Activated CD4-positive, alpha-beta memory T cell treated with anti-CD3 and anti-CD28 coated beads for 36 hours (primary cell): Measurements from ENCODE around the gene RNU6-9. TPM values are rescaled to one million over a fixed set of nuclear protein-coding genes. Genes with fewer than 3 reads are reported as not detected.
"Not testable (repeated sequence)": the region's sequence is repeated elsewhere in the genome, so short reads cannot be mapped to it uniquely, and the experiment has no call there.

Experiments
- CTCF ChIA-PET: fragments of 350-600 bp; sonication (Branson Sonifier 250); formaldehyde crosslinking; loops from one replicate; lab custom pipeline; 2021; ENCODE audit warnings: antibody characterized with exemption, inconsistent platforms; lab: Charles Lee
- POLR2A ChIA-PET: fragments of 350-600 bp; sonication (Branson Sonifier 250); formaldehyde crosslinking; loops from one replicate; lab custom pipeline; 2021; ENCODE audit warnings: antibody characterized with exemption; lab: Charles Lee
- DNase-seq: peaks from one replicate; pipeline ENCODE4 v3.0.0-alpha.2; 2020
- H3K27ac Mint-ChIP-seq: one replicate; pipeline ENCODE4 v1.8.0; 2021; ENCODE audit warnings: mixed read lengths
- H3K27me3 Mint-ChIP-seq: one replicate; pipeline ENCODE4 v1.8.0; 2021; ENCODE audit warnings: mixed read lengths
- H3K36me3 Mint-ChIP-seq: one replicate; pipeline ENCODE4 v1.8.0; 2021; ENCODE audit warnings: mixed read lengths
- H3K4me1 Mint-ChIP-seq: one replicate; pipeline ENCODE4 v1.8.0; 2021; ENCODE audit warnings: low read depth, mixed read lengths
- H3K4me3 Mint-ChIP-seq: one replicate; pipeline ENCODE4 v1.8.0; 2021; ENCODE audit warnings: mild to moderate bottlenecking, mixed read lengths
- H3K9me3 Mint-ChIP-seq: one replicate; pipeline ENCODE4 v1.8.0; 2021; ENCODE audit warnings: mixed read lengths
- intact Hi-C: fragments of 100-400 bp; cut with micrococcal nuclease; formaldehyde crosslinking; loops from one replicate; pipeline ENCODE4 v1.15.1; 2023
- total RNA-seq, 2 experiments: library from RNA; stranded (reverse); gene quantifications; one replicate each; pipeline ENCODE4 v1.2.3, GENCODE V29; 2021

RNU6-9 gene
- total RNA-seq, 2 experiments from 2014 or later: not detected

DNA sequence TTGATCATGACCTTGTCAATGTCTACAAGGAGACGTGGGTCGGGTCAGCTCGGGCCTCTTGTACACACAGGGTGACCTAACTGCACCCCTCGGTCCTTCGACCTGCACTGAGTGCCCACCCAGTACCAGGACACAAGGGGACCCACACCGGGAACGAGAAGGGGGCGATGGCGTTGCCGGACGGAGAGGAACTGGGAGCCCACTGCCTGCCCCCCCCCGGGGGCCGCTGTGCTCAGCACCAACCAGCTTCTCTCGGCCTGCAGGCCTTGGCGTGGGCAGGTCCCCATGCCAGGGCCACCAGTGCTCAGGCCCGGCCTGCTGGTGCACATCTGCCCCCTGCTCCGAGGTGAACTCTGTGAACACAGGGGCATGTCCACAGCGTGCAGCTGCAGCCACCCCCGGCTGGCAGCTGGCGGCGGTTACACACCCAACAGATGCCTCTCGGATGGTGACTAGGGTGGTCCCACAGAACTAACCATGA, 19.7 kb upstream of the RNU6-9 start:
- CTCF ChIA-PET: no interaction called here
- Mint-ChIP-seq H3K27ac (no peak overlapping the region), H3K9me3 (no peaks in the 10 kb centered on the region), H3K4me3 (no peak overlapping the region), H3K4me1 (peaks cover 9% of the 10 kb centered on the region), H3K36me3 (peaks cover 5% of the 10 kb centered on the region), H3K27me3 (no peaks in the 10 kb centered on the region)
- DNase-seq: no peak
- POLR2A ChIA-PET: interaction anchor here (1.4 kb wide), 1 partner anchor 30 kb away, joined by 3 read pairs; no protein-coding TSS in a partner anchor
- intact Hi-C loops: loop anchor here (2.0 kb wide), 1 partner anchor 19 kb away; the partner anchor contains the start of genes MED16 and RNU6-9

DNA sequence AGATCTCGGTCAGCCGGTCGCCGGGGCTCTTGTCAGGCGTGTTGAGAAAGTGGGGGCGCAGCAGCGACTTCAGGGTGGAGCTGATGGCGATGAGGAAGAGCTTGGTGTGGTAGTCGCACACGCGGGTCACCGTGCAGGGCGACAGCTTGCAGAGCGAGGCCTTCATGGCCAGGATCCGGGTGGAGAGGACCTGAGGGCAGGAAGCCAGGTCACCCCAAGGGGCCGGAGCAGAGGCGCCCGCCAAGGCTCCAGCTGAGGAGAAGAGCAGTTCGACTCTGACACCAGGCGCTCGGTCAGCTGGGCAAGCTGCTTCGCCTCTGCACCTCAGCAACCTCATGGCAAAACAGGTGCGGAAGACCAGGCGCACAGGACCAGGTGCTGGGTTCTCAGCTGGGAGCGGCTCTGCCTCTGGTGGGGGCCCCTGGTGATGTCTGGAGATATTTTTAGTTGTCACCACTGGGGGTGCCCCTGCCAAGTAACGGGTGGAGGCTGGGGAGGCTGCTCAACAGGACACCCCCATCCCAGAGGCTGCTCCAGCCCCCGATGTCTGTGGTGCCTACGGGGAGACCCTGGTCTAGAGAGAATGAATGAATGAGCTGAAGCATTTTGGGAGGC, 17.9 kb upstream of the RNU6-9 start:
- DNase-seq: no peak
- Mint-ChIP-seq H3K27me3 (no peaks in the 10 kb centered on the region), H3K9me3 (no peaks in the 10 kb centered on the region), H3K4me1 (peaks cover 9% of the 10 kb centered on the region), H3K27ac (no peak overlapping the region), H3K36me3 (peaks cover 3% of the 10 kb centered on the region), H3K4me3 (no peak overlapping the region)
- ChIA-PET CTCF (interaction anchor here (0.9 kb wide), 1 partner anchor 12 kb away, joined by 4 read pairs; no protein-coding TSS in a partner anchor), POLR2A (no interaction called here)
- intact Hi-C loops: no loop called here

DNA sequence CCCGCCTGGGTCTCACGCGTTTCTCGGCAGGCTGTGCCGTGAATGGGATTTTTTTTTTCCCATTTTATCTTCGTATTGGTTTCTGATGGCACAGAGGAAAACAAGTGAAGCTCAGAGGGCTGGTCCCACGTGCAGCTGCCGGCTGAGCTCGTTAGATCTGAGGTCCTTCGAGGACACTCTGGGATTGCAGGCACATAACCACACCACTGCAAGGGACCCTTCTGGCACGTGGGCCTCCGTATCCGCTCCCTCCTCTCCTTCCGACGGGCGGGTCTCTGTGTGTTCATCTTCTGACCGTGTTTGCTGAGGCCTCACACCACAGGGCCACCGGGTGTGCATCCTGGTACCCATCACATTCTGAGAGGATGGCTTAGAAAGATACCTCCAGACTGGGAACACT, 17.2 kb upstream of the RNU6-9 start:
- no peaks in the 10 kb centered on the region for H3K9me3 Mint-ChIP-seq
- ChIA-PET CTCF (no interaction called here), POLR2A (no interaction called here)
- intact Hi-C loops: no loop called here
- no peak for DNase-seq
- H3K27me3 Mint-ChIP-seq: no peaks in the 10 kb centered on the region
- H3K27ac Mint-ChIP-seq: no peak overlapping the region
- no peak overlapping the region for H3K4me3 Mint-ChIP-seq
- H3K4me1 Mint-ChIP-seq: peaks cover 9% of the 10 kb centered on the region
- H3K36me3 Mint-ChIP-seq: peaks cover 2% of the 10 kb centered on the region

DNA sequence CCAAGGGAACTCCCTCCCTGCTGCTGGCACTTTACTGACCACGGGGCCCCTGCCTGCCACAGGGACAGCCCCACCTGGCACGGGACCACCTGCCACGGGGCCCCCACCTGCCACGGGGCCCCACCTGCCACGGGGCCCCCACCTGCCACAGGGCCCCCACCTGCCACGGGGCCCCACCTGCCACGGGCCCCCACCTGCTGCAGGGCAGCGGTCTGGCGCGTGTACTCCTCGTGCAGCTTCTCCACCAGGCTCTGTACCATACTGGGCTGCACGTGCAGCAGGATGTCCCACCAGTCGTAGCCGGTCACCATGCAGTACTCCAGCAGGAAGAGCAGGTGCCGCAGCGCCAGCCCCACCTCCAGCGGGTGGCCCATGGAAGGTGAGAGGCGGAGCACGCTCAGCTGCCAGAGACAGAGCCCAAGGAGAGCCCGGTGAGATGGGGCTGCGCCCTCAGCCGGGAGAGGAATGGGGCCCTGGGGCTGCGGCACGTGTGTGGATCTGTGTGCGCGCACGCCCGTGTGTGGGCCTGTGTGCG, 16.4 kb upstream of the RNU6-9 start:
- ChIA-PET POLR2A (no interaction called here), CTCF (no interaction called here)
- intact Hi-C loops: no loop called here
- Mint-ChIP-seq H3K27me3 (no peaks in the 10 kb centered on the region), H3K4me1 (peaks cover 8% of the 10 kb centered on the region), H3K27ac (no peak overlapping the region), H3K36me3 (peaks cover 4% of the 10 kb centered on the region), H3K4me3 (no peak overlapping the region), H3K9me3 (no peaks in the 10 kb centered on the region)
- no peak for DNase-seq

DNA sequence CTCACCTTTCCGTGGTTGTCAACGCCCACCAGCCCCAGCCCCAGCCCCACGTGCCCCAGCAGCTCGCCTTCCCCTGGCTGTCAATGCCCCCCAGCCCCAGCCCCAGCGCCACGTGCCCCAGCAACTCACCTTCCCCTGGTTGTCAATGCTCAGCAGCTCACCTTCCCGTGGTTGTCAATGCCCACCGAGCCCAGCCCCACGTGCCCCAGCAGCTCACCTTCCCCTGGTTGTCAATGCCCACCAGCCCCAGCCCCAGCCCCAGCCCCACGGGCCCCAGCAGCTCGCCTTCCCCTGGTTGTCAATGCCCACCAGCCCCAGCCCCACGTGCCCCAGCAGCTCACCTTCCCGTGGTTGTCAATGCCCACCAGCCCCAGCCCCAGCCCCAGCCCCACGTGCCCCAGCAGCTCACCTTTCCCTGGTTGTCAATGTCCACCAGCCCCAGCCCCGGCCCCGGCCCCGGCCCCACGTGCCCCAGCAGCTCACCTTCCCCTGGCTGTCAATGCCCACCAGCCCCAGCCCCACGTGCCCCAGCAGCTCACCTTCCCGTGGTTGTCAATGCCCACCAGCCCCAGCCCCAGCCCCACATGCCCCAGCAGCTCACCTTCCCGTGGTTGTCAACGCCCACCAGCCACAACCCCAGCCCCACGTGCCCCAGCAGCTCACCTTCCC, 15.2 kb upstream of the RNU6-9 start:
- H3K27ac Mint-ChIP-seq, H3K9me3 Mint-ChIP-seq, H3K4me3 Mint-ChIP-seq, H3K36me3 Mint-ChIP-seq, DNase-seq, H3K27me3 Mint-ChIP-seq, H3K4me1 Mint-ChIP-seq, intact Hi-C loops: not testable (repeated sequence)
- ChIA-PET CTCF (interaction anchor here (1.5 kb wide), 1 partner anchor 15 kb away, joined by 5 read pairs; no protein-coding TSS in a partner anchor), POLR2A (interaction anchor here (1.3 kb wide), 1 partner anchor 107 kb away, joined by 3 read pairs; no protein-coding TSS in a partner anchor)

DNA sequence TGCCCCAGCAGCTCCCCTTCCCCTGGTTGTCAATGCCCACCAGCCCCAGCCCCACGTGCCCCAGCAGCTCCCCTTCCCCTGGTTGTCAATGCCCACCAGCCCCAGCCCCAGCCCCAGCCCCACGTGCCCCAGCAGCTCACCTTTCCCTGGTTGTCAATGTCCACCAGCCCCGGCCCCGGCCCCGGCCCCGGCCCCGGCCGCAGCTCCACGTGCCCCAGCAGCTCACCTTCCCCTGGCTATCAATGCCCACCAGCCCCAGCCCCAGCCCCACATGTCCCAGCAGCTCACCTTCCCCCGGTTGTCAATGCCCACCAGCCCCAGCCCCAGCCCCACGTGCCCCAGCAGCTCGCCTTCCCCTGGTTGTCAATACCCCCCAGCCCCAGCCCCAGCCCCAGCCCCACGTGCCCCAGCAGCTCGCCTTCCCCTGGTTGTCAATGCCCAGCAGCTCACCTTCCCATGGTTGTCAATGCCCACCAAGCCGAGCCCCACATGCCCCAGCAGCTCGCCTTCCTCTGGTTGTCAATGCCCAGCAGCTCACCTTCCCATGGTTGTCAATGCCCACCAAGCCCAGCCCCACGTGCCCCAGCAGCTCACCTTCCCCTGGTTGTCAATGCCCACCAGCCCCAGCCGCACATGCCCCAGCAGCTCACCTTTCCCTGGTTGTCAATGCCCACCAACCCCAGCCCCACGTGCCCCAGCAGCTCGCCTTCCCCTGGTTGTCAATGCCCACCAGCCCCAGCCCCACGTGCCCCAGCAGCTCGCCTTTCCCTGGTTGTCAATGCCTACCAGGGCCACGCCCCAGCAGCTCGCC, 14.3 kb upstream of the RNU6-9 start:
- DNase-seq: not testable (repeated sequence)

DNA sequence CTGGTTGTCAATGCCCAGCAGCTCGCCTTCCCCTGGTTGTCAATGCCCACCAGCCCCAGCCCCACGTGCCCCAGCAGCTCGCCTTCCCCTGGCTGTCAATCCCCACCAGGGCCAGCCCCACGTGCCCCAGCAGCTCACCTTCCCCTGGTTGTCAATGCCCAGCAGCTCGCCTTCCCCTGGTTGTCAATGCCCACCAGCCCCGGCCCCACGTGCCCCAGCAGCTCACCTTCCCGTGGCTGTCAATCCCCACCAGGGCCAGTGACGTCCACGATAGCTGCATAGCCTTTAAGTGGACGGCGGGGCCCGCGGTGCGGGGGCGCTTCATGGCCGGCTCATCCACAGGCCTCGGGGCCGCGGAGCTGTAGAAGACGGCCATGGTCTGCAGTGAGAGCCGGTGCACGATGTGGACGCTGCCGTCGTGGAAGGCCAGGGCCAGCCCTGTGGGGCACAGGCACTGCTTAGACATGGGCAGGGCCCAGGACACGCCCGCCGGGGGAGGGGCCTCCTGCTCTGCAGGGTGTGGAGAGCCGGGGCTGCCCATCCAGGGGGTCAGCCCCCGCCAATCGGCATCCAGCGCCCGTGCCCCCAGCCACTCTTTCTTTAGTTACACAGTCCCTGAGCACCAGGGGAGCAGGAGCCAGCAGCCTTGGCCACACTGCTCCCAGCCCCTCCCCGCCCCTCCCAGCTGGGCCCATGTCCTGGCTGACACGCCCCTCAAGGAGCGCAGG, 13.4 kb upstream of the RNU6-9 start:
- intact Hi-C loops: no loop called here
- no peak overlapping the region for H3K4me3 Mint-ChIP-seq
- no peaks in the 10 kb centered on the region for H3K9me3 Mint-ChIP-seq
- H3K4me1 Mint-ChIP-seq: no peaks in the 10 kb centered on the region
- CTCF ChIA-PET: interaction anchor here (1.1 to 1.5 kb wide), 2 partner anchors 17 to 25 kb away, joined by 3 to 5 read pairs; no protein-coding TSS in a partner anchor
- POLR2A ChIA-PET: interaction anchor here (1.3 kb wide), 1 partner anchor 105 kb away, joined by 3 read pairs; no protein-coding TSS in a partner anchor
- H3K36me3 Mint-ChIP-seq: peaks cover 6% of the 10 kb centered on the region
- no peaks in the 10 kb centered on the region for H3K27me3 Mint-ChIP-seq
- DNase-seq: no peak
- H3K27ac Mint-ChIP-seq: no peak overlapping the region

More for the DNA sequence above, 14.3 kb upstream of the RNU6-9 start:
- intact Hi-C loops, H3K9me3 Mint-ChIP-seq, H3K27ac Mint-ChIP-seq, H3K4me3 Mint-ChIP-seq, H3K36me3 Mint-ChIP-seq, H3K4me1 Mint-ChIP-seq, H3K27me3 Mint-ChIP-seq: not testable (repeated sequence)
- ChIA-PET POLR2A (interaction anchor here (1.3 kb wide), 1 partner anchor 106 kb away, joined by 3 read pairs; no protein-coding TSS in a partner anchor), CTCF (interaction anchor here (0.6 to 1.5 kb wide), 4 partner anchors 16 to 625 kb away, joined by 3 to 5 read pairs (median 3); no protein-coding TSS in a partner anchor)

DNA sequence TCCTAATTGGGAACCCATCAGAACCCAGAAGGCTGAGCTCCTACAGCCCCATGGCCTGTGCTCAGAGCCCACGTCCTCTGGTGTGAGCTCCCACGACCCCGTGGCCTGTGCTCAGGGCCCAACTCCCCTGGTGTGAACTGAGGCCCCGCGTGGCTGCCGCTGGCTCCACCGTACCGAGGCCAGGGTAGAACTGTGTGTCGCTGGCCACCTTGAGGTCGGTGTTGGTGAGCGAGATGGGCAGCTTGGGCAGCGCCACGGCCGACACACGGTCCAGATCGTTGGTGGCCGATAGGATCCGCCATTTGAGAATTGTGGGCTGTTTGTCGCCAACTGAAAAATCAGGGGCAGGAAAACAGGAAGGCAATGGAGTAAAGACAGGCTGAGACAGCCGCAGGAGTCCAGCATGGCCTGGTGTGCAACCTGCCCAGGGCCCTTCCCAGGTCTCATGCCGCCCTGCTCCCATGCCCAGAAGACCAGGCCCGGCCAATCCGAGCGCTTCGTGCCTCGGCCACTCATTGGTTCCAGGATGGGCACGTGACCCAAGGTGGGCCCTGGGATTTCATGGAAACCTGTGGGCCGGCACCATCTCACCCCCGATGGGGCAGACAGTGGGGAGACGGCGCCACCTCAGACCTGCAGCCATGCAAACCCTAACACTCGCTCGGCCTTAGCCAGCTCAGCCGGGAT, 11.8 kb upstream of the RNU6-9 start:
- CTCF ChIA-PET: no interaction called here
- POLR2A ChIA-PET: no interaction called here
- Mint-ChIP-seq H3K9me3 (no peaks in the 10 kb centered on the region), H3K36me3 (peaks cover 6% of the 10 kb centered on the region), H3K27me3 (no peaks in the 10 kb centered on the region), H3K4me1 (no peaks in the 10 kb centered on the region), H3K27ac (no peak overlapping the region), H3K4me3 (no peak overlapping the region)
- intact Hi-C loops: no loop called here
- no peak for DNase-seq

DNA sequence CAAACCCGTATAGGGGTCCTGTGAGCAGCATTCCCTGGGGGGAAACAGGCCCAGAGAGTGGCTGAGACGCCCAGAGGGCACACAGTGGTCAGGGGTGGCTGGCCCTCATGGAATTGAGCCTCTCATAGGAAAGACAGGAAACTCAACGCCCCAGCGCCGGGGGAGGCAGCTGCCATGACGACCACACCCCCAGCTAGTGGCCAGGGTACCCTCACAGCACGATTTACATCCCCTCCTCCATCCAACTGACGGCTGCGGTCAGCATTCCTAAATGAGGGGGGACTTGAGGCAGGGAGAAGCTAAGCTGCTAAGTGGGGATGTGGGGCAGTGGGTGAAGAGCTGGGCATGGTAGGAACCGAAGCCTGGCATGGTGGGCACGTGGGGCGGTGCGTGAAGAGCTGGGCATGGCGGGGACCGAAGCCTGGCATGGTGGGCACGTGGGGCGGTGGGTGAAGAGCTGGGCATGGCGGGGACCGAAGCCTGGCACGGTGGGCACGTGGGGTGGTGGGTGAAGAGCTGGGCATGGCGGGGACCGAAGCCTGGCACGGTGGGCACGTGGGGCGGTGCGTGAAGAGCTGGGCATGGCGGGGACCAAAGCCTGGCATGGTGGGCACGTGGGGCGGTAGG, 10.3 kb upstream of the RNU6-9 start:
- intact Hi-C loops: no loop called here
- Mint-ChIP-seq H3K4me1 (no peaks in the 10 kb centered on the region), H3K36me3 (peaks cover 8% of the 10 kb centered on the region), H3K27me3 (no peaks in the 10 kb centered on the region), H3K27ac (no peak overlapping the region), H3K4me3 (no peak overlapping the region), H3K9me3 (no peaks in the 10 kb centered on the region)
- DNase-seq: no peak
- CTCF ChIA-PET: no interaction called here
- POLR2A ChIA-PET: no interaction called here

DNA sequence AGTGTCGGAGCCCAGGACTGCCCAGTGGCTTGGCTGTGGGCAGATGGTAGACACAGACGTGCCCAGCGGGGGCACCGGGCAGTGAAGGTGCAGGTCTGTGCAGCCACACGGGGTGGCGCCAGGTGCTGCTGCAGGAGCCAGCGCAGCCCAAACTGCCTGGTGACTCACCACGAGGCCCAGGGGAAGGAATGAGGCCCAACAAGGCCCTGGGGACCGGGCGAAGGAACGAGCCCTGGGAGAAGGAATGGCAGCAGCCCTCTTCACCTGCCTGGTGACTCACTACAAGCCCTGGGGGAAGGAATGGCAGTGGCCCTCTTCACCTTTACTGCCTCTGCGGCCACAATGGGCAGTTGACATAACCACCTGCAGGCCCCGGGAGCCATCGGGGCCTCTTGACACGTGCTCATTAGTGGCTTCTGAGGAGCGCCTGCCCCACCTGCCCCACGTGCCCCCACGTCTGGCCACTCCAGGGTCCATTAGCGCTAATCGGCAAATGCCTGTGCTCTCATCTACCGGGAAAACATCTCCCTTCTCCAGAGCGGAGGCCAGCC, 9.5 kb upstream of the RNU6-9 start:
- Mint-ChIP-seq H3K9me3 (no peaks in the 10 kb centered on the region), H3K27ac (no peak overlapping the region), H3K4me3 (no peak overlapping the region), H3K36me3 (peaks cover 8% of the 10 kb centered on the region), H3K27me3 (no peaks in the 10 kb centered on the region), H3K4me1 (no peaks in the 10 kb centered on the region)
- no peak for DNase-seq
- CTCF ChIA-PET: no interaction called here
- POLR2A ChIA-PET: no interaction called here
- intact Hi-C loops: no loop called here
